ENCODE measurements around the gene TPP2.

Gene TPP2

DNA sequence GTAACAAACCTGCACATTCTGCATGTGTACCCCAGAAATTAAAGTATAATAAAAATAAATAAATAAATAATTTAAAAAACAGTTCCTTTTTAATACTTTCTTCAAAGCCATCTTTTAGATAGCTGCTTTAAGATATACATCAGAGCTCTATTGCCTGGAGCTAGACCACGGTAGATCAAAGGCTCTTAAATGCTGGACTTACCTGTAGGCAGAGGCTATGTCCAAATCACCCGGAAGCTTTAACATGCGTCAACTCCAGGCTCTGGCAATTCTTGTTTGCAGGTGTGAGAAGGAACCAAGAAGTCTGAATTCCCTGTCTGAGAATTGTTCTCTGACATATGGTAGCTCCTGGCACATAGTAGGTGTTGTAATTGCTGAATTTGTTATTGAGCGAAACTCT, 99.7 kb downstream of the TPP2 start:
- no peak overlapping the region for H3K9ac ChIP-seq (ENCODE audit: low read length)
- no peaks in the 10 kb centered on the region for H3F3A ChIP-seq (ENCODE audit: insufficient read depth)
- H3K27me3 ChIP-seq (ENCODE audit: low read length), result no peaks in the 10 kb centered on the region
- no peaks in the 10 kb centered on the region for H3K79me2 ChIP-seq (ENCODE audit: insufficient read depth, low read length)
- H3K36me3 ChIP-seq (ENCODE audit: low read length), result no peaks in the 10 kb centered on the region
- no peak overlapping the region for H3K27ac ChIP-seq (ENCODE audit: low read depth, low read length)
- H3K4me2 ChIP-seq (ENCODE audit: low read depth, low read length, poor library complexity, severe bottlenecking), result no peak overlapping the region
- H4K20me1 ChIP-seq (ENCODE audit: low read depth, low read length), result no peaks in the 10 kb centered on the region
- no peaks in the 10 kb centered on the region for H3K9me2 ChIP-seq (replicated peaks; ENCODE audit: insufficient read depth, low read length)
- H3K9me3 ChIP-seq (ENCODE audit: insufficient read depth, low read length), result no peaks in the 10 kb centered on the region
- no peak overlapping the region for H2AFZ ChIP-seq (ENCODE audit: low read depth, low read length, severe bottlenecking)
- no peak overlapping the region for H3K4me3 ChIP-seq (ENCODE audit: insufficient read depth, low read length, poor library complexity, severe bottlenecking)
- TF ChIP-seq, protein P1, sequence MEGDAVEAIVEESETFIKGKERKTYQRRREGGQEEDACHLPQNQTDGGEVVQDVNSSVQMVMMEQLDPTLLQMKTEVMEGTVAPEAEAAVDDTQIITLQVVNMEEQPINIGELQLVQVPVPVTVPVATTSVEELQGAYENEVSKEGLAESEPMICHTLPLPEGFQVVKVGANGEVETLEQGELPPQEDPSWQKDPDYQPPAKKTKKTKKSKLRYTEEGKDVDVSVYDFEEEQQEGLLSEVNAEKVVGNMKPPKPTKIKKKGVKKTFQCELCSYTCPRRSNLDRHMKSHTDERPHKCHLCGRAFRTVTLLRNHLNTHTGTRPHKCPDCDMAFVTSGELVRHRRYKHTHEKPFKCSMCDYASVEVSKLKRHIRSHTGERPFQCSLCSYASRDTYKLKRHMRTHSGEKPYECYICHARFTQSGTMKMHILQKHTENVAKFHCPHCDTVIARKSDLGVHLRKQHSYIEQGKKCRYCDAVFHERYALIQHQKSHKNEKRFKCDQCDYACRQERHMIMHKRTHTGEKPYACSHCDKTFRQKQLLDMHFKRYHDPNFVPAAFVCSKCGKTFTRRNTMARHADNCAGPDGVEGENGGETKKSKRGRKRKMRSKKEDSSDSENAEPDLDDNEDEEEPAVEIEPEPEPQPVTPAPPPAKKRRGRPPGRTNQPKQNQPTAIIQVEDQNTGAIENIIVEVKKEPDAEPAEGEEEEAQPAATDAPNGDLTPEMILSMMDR (IDR thresholded peaks at IDR 0.05; ENCODE audit: insufficient read depth, low read length, poor library complexity, severe bottlenecking), result no peak

DNA sequence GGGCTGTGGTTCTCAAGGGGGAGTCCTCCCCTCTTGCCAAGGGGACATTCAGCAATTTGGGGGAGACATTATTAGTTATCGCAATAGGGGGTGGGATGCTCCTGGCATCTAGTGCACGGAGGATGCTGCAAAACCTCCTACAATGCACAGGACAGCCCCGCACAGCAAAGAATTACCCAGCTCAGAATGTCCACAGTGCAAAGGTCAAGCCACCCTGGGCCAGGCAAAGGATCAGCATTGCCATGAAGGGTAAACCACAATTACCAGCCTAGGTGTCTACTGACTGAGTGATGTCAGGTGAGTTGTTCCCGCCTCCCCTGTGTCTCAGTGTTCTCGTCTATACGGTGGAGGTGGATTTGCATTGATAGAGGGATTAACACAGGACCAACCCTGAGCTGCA, 100.5 kb downstream of the TPP2 start:
- Histone ChIP-seq H3K4me2 (ENCODE audit: low read depth, low read length, poor library complexity, severe bottlenecking) (no peak overlapping the region), H3K9ac (ENCODE audit: low read length) (no peak overlapping the region), H3K9me2 (replicated peaks; ENCODE audit: insufficient read depth, low read length) (no peaks in the 10 kb centered on the region), H2AFZ (ENCODE audit: low read depth, low read length, severe bottlenecking) (no peak overlapping the region), H3F3A (ENCODE audit: insufficient read depth) (no peaks in the 10 kb centered on the region), H3K36me3 (ENCODE audit: low read length) (no peaks in the 10 kb centered on the region), H4K20me1 (ENCODE audit: low read depth, low read length) (no peaks in the 10 kb centered on the region), H3K27ac (ENCODE audit: low read depth, low read length) (no peak overlapping the region), H3K27me3 (ENCODE audit: low read length) (no peaks in the 10 kb centered on the region), H3K79me2 (ENCODE audit: insufficient read depth, low read length) (no peaks in the 10 kb centered on the region), H3K9me3 (ENCODE audit: insufficient read depth, low read length) (no peaks in the 10 kb centered on the region), H3K4me3 (ENCODE audit: insufficient read depth, low read length, poor library complexity, severe bottlenecking) (no peak overlapping the region)
- TF ChIP-seq, protein P1 (IDR thresholded peaks at IDR 0.05; ENCODE audit: insufficient read depth, low read length, poor library complexity, severe bottlenecking), result no peak

DNA sequence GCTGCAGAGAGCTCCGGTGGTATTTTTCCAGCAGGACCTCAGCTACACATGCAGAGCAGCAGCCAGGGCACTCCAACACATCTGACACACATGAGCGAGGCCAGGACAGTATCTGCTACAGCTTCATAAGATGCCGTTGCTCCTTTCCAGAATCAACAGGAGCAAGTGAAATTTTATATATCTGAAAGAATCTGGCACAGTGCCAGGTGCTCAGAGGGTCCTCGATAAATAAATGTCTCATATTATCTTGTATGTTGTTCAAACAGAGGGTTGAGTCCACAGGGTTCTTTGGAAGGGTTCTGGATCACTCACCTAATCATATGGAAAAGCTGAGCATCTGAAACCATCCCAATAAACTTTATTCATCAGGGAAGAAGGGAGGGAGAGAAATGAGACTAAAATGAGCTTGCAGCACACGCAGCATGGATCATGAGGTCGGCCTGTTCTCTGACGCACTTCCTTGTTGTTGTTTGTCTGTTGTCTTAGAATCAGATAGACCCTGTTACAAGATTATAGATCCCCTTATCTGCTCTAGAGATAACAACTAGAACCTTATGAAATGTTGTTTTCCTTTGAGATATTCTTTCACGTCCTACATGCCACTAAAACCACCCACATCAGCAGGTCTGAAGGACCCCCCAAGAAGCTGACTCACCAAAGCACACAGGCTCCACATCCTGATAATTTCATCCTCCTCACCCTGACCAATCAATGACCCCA, 101.3 kb downstream of the TPP2 start:
- no peaks in the 10 kb centered on the region for H3K36me3 ChIP-seq (ENCODE audit: low read length)
- H3K9me2 ChIP-seq (replicated peaks; ENCODE audit: insufficient read depth, low read length), result no peaks in the 10 kb centered on the region
- no peak overlapping the region for H2AFZ ChIP-seq (ENCODE audit: low read depth, low read length, severe bottlenecking)
- no peaks in the 10 kb centered on the region for H3F3A ChIP-seq (ENCODE audit: insufficient read depth)
- H4K20me1 ChIP-seq (ENCODE audit: low read depth, low read length), result no peaks in the 10 kb centered on the region
- no peak overlapping the region for H3K4me3 ChIP-seq (ENCODE audit: insufficient read depth, low read length, poor library complexity, severe bottlenecking)
- no peaks in the 10 kb centered on the region for H3K79me2 ChIP-seq (ENCODE audit: insufficient read depth, low read length)
- no peak overlapping the region for H3K27ac ChIP-seq (ENCODE audit: low read depth, low read length)
- H3K9ac ChIP-seq (ENCODE audit: low read length), result no peak overlapping the region
- H3K4me2 ChIP-seq (ENCODE audit: low read depth, low read length, poor library complexity, severe bottlenecking), result no peak overlapping the region
- no peaks in the 10 kb centered on the region for H3K9me3 ChIP-seq (ENCODE audit: insufficient read depth, low read length)
- TF ChIP-seq, protein P1 (IDR thresholded peaks at IDR 0.05; ENCODE audit: insufficient read depth, low read length, poor library complexity, severe bottlenecking), result no peak
- no peak for TF ChIP-seq EZH2phosphoT487 (conservative IDR thresholded peaks at IDR 0.05; ENCODE audit: low read length)
- no peaks in the 10 kb centered on the region for H3K27me3 ChIP-seq (ENCODE audit: low read length)

Data from SU-DHL-6 (cell line).